Thymus (tissue), 11 donors: ENCODE results near the gene FEV. TPM values are rescaled to one million over a fixed set of nuclear protein-coding genes. Genes with fewer than 3 reads are reported as not detected.

ENCODE experiments used
- DNase-seq, 9 donors: peaks; one replicate each; pipeline ENCODE4 v3.0.0-alpha.2; 2013; ENCODE audit warnings: low spot score in 9 of 9, low read depth in 6 of 9, missing footprints in 1 of 9
- H3K27ac ChIP-seq, 2 donors: one replicate each; pipeline ENCODE4 v1.5.1; 2013; ENCODE audit warnings: control low read depth in 1 of 2, low read depth in 1 of 2, low read length in 1 of 2, mild to moderate bottlenecking in 1 of 2, moderate library complexity in 1 of 2
- H3K27me3 ChIP-seq, 2 donors: one replicate each; pipeline ENCODE4 v1.5.1; 2013; ENCODE audit warnings: low read length in 1 of 2; ENCODE audit not compliant: control insufficient read depth in 2 of 2, insufficient read depth in 1 of 2
- H3K36me3 ChIP-seq, 2 donors: one replicate each; pipeline ENCODE4 v1.5.1; 2013; ENCODE audit warnings: low read length in 1 of 2, mild to moderate bottlenecking in 1 of 2, moderate library complexity in 1 of 2; ENCODE audit not compliant: control insufficient read depth in 2 of 2, insufficient read depth in 2 of 2
- H3K4me1 ChIP-seq, 2 donors: one replicate each; pipeline ENCODE4 v1.5.1; 2013; ENCODE audit warnings: low read length in 2 of 2; ENCODE audit not compliant: control insufficient read depth in 2 of 2, insufficient read depth in 2 of 2
- H3K4me3 ChIP-seq, 2 donors: one replicate each; pipeline ENCODE4 v1.5.1; 2013; ENCODE audit warnings: low read length in 2 of 2, control low read depth in 1 of 2, mild to moderate bottlenecking in 1 of 2
- H3K9me3 ChIP-seq, 2 donors: one replicate each; pipeline ENCODE4 v1.5.1; 2013; ENCODE audit warnings: low read length in 1 of 2, mild to moderate bottlenecking in 1 of 2; ENCODE audit not compliant: control insufficient read depth in 2 of 2, insufficient read depth in 1 of 2
- WGBS: extraction: QIAGEN DNeasy Blood & Tissue Kit; methylation state at CpG from one replicate; pipeline ENCODE4 v1.1.7; 2013; 5-methylcytosine and 5-hydroxymethylcytosine counted together
- polyA plus RNA-seq: library from polyadenylated mRNA; stranded (reverse); fragments of 200-250 nt; gene quantifications from one replicate; pipeline ENCODE4 v1.2.3, GENCODE V29; 2013
- total RNA-seq: library from RNA; stranded (reverse); fragments of 120-200 nt; gene quantifications from one replicate; pipeline ENCODE4 v1.2.4, GENCODE V29; 2013
- donor health status: healthy.

Gene FEV
- total and polyA plus RNA-seq, 2 donors, result 0.02 TPM; not detected in 1

GRCh38 chr2:218964041-218964771 is 20.8 kb downstream of the FEV start:
- Histone ChIP-seq H3K9me3 (peaks cover 2 to 13% of the 10 kb centered on the region in 2 donors), H3K4me1 (peaks cover 0 to 4% of the 10 kb centered on the region in 2 donors), H3K36me3 (no peaks in the 10 kb centered on the region), H3K27me3 (peaks cover 53 to 60% of the 10 kb centered on the region in 2 donors), H3K27ac (no peak overlapping the region), H3K4me3 (no peak overlapping the region)
- 60% methylated on average over 5 of the region's 5 CpGs for WGBS
- no peak for DNase-seq

GRCh38 chr2:218963601-218964000 is 21.4 kb downstream of the FEV start:
- H3K9me3 ChIP-seq, result peaks cover 2 to 13% of the 10 kb centered on the region in 2 donors
- no peak overlapping the region for H3K4me3 ChIP-seq
- no peak for DNase-seq
- H3K4me1 ChIP-seq, result peaks cover 0 to 4% of the 10 kb centered on the region in 2 donors
- H3K27me3 ChIP-seq, result peaks cover 56 to 66% of the 10 kb centered on the region in 2 donors
- 18% methylated on average over 5 of the region's 5 CpGs for WGBS
- H3K27ac ChIP-seq, result no peak overlapping the region
- no peaks in the 10 kb centered on the region for H3K36me3 ChIP-seq

- Histone ChIP-seq H3K4me3 (no peak overlapping the region), H3K4me1 (peaks cover 0 to 4% of the 10 kb centered on the region in 2 donors), H3K27ac (no peak overlapping the region), H3K36me3 (no peaks in the 10 kb centered on the region), H3K9me3 (peaks cover 2 to 13% of the 10 kb centered on the region in 2 donors), H3K27me3 (peaks cover 59 to 70% of the 10 kb centered on the region in 2 donors)
- 5% methylated on average over 42 of the region's 42 CpGs for WGBS
- peak in 8 of 9 donors; percentile 11 to 69 (median 46) for DNase-seq
These were observed 22.0 kb downstream of the FEV start for GRCh38 chr2:218962859-218963492.

- no peak overlapping the region for H3K27ac ChIP-seq
- no peak overlapping the region for H3K4me3 ChIP-seq
- 16% methylated on average over 34 of the region's 34 CpGs for WGBS
- no peaks in the 10 kb centered on the region for H3K36me3 ChIP-seq
- H3K4me1 ChIP-seq, result peaks cover 0 to 4% of the 10 kb centered on the region in 2 donors
- peaks cover 59 to 79% of the 10 kb centered on the region in 2 donors for H3K27me3 ChIP-seq
- DNase-seq, result no peak
- peaks cover 2 to 13% of the 10 kb centered on the region in 2 donors for H3K9me3 ChIP-seq
These were observed 23.1 kb downstream of the FEV start for GRCh38 chr2:218961651-218962570.

- Histone ChIP-seq H3K4me1 (peaks cover 0 to 4% of the 10 kb centered on the region in 2 donors), H3K4me3 (no peak overlapping the region), H3K36me3 (no peaks in the 10 kb centered on the region), H3K27ac (no peak overlapping the region), H3K9me3 (peaks cover 2 to 13% of the 10 kb centered on the region in 2 donors), H3K27me3 (peaks cover 59 to 84% of the 10 kb centered on the region in 2 donors)
- DNase-seq, result no peak
- WGBS, result 4% methylated on average over 4 of the region's 4 CpGs
These were observed 23.8 kb downstream of the FEV start for GRCh38 chr2:218961229-218961628.

- Histone ChIP-seq H3K27me3 (peaks cover 59 to 89% of the 10 kb centered on the region in 2 donors), H3K27ac (no peak overlapping the region), H3K4me1 (peaks cover 0 to 4% of the 10 kb centered on the region in 2 donors), H3K9me3 (peaks cover 2 to 13% of the 10 kb centered on the region in 2 donors), H3K36me3 (no peaks in the 10 kb centered on the region), H3K4me3 (no peak overlapping the region)
- 7% methylated on average over 87 of the region's 87 CpGs for WGBS
- no peak for DNase-seq
These were observed 24.4 kb downstream of the FEV start for GRCh38 chr2:218960309-218961165.

- H3K4me1 ChIP-seq, result peaks cover 0 to 4% of the 10 kb centered on the region in 2 donors
- no peak for DNase-seq
- H3K36me3 ChIP-seq, result no peaks in the 10 kb centered on the region
- H3K27me3 ChIP-seq, result peaks cover 59 to 96% of the 10 kb centered on the region in 2 donors
- H3K4me3 ChIP-seq, result peak overlapping the region in 1 of 2 donors; percentile 37
- peaks cover 2 to 13% of the 10 kb centered on the region in 2 donors for H3K9me3 ChIP-seq
- 3% methylated on average over 67 of the region's 67 CpGs for WGBS
- no peak overlapping the region for H3K27ac ChIP-seq
These were observed 25.1 kb downstream of the FEV start for GRCh38 chr2:218959761-218960308.

GRCh38 chr2:218959141-218959731 is 25.7 kb downstream of the FEV start, which contains the start of gene CDK5R2:
CDK5R2 (plus strand) TSS chr2:218959666; CDS start chr2:218959821, 155 bp downstream.
- H3K27ac ChIP-seq, result no peak within 1 kb of the TSS
- H3K4me1 ChIP-seq, result peaks cover 0 to 4% of the 10 kb centered on the region in 2 donors
- peak within 1 kb of the TSS in 1 of 2 donors; percentile 37 for H3K4me3 ChIP-seq
- WGBS, result 3% methylated on average over 37 of the region's 37 CpGs
- peaks cover 55 to 95% of the 10 kb centered on the region in 2 donors for H3K27me3 ChIP-seq
- DNase-seq, result peak in 8 of 9 donors; percentile 25 to 75 (median 46)
- H3K36me3 ChIP-seq, result no peaks in the 10 kb centered on the region
- peaks cover 2 to 13% of the 10 kb centered on the region in 2 donors for H3K9me3 ChIP-seq
